HEK293T (cell line): ENCODE data around the gene PEX7.
A peak's percentile ranks its signal among the peaks of the same experiment; 100 is the strongest.

Experiments
- CTCF ChIA-PET: fragments of 350-600 bp; formaldehyde crosslinking; extraction: SDS; loops from one replicate; lab custom pipeline; 2021; ENCODE audit warnings: antibody characterized with exemption, inconsistent platforms; lab: Yijun Ruan, JAX
- POLR2A ChIA-PET: fragments of 350-600 bp; formaldehyde crosslinking; extraction: SDS; loops from one replicate; lab custom pipeline; 2020; ENCODE audit warnings: antibody characterized with exemption, inconsistent platforms; lab: Yijun Ruan, JAX
- DNase-seq: peaks from one replicate; pipeline ENCODE4 v3.0.0; 2012; ENCODE audit warnings: mixed read lengths; ENCODE audit errors: extremely low spot score
- ARNT ChIP-seq: fragments of 450-650 bp; IDR thresholded peaks from 2 replicates; pipeline ENCODE4 v1.6.1; 2017; ENCODE audit warnings: mild to moderate bottlenecking
- BHLHE40 ChIP-seq: fragments of 450-650 bp; IDR thresholded peaks from 2 replicates; pipeline ENCODE4 v1.6.1; 2016; ENCODE audit warnings: mild to moderate bottlenecking, moderate library complexity, borderline replicate concordance
- CTBP1 ChIP-seq: fragments of 450-650 bp; IDR thresholded peaks from 2 replicates; pipeline ENCODE4 v1.6.1; 2016; ENCODE audit warnings: borderline replicate concordance
- ELF4 ChIP-seq: fragments of 450-650 bp; IDR thresholded peaks from 2 replicates; pipeline ENCODE4 v1.6.1; 2017; ENCODE audit warnings: antibody characterized with exemption
- FOXA1 ChIP-seq: fragments of 450-650 bp; IDR thresholded peaks from 2 replicates; pipeline ENCODE4 v1.6.1; 2016; ENCODE audit warnings: mild to moderate bottlenecking
- FOXK2 ChIP-seq: fragments of 450-650 bp; IDR thresholded peaks from 2 replicates; pipeline ENCODE4 v1.6.1; 2016; ENCODE audit warnings: mild to moderate bottlenecking
- FOXM1 ChIP-seq: fragments of 450-650 bp; IDR thresholded peaks from 2 replicates; pipeline ENCODE4 v1.6.1; 2017; ENCODE audit warnings: mild to moderate bottlenecking, borderline replicate concordance
- HDGF ChIP-seq: fragments of 450-650 bp; IDR thresholded peaks from 2 replicates; pipeline ENCODE4 v1.6.1; 2017; ENCODE audit warnings: antibody characterized with exemption, borderline replicate concordance
- L3MBTL2 ChIP-seq: fragments of 450-650 bp; conservative IDR thresholded peaks from 2 replicates; pipeline ENCODE4 v1.6.1; 2016; ENCODE audit warnings: mild to moderate bottlenecking
- LEF1 ChIP-seq: fragments of 450-650 bp; IDR thresholded peaks from 2 replicates; pipeline ENCODE4 v1.6.1; 2017; ENCODE audit warnings: mild to moderate bottlenecking, borderline replicate concordance
- NFRKB ChIP-seq: fragments of 450-650 bp; IDR thresholded peaks from 2 replicates; pipeline ENCODE4 v1.6.1; 2016; ENCODE audit warnings: mild to moderate bottlenecking, moderate library complexity
- SP1 ChIP-seq: fragments of 450-650 bp; IDR thresholded peaks from 2 replicates; pipeline ENCODE4 v1.6.1; 2017
- SUZ12 ChIP-seq: fragments of 450-650 bp; IDR thresholded peaks from 2 replicates; pipeline ENCODE4 v1.6.1; 2016; ENCODE audit warnings: mild to moderate bottlenecking
- TARDBP ChIP-seq: fragments of 450-650 bp; IDR thresholded peaks from 2 replicates; pipeline ENCODE4 v1.6.1; 2016
- ZNF384 ChIP-seq: fragments of 450-650 bp; IDR thresholded peaks from 2 replicates; pipeline ENCODE4 v1.6.1; 2016
- TF ChIP-seq, protein P1 (sequence below): fragments of 450-650 bp; IDR thresholded peaks from 2 replicates; pipeline ENCODE4 v1.6.1; 2016

PEX7 gene

DNA sequence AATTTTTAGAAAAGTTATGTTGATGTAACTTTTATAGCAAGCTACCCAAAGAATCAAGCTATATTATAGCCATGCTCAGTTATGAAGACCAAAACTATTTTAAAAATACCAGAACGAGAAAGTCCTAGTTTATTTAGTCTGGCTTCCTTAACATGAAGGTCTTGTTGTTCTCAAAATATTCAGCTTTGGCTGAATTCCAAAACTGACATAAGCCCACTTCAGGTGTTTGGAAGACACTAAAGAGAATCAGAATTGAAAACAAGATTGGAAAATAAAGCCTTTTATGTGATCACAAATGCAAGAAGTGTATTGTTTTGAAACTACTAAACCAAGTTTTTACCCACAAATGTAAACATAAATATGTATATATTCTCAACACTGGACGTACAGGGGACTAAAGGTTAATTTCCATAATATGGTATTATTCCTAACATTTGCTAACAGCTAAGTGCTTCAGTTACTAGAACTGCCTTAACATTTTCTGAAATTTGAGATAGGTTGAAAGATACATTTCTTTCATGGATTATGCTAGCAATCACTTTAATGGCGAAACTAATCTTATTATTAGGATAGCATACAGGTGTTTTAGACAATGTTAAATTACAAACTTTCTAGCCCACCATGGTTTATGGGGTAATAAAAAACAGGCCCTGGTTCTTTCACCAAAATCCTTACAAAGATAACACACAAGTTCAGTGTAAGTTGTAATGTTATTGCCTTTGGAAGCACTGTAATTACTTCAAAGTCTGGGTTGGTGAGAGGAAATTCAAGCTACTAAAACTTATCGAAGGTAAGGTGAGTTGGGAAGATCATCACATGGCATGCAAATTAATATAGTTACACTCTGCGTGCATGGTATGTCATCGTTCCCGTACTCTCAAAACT lies 31.7 kb upstream of the PEX7 start:
- CTCF ChIA-PET, result interaction anchor here (0.5 to 4.9 kb wide), 3 partner anchors 14 to 439 kb away, joined by 3 to 102 read pairs (median 3); no protein-coding TSS in a partner anchor
- POLR2A ChIA-PET, result interaction anchor here (1.1 to 3.7 kb wide), 2 partner anchors 145 to 501 kb away, joined by 4 to 41 read pairs; partner anchors contain the start of gene BCLAF1
- DNase-seq, result no peak
- TF ChIP-seq ZNF384 (no peak), FOXA1 (no peak), SUZ12 (no peak), LEF1 (no peak), BHLHE40 (no peak), TARDBP (no peak), NFRKB (no peak), FOXM1 (no peak), L3MBTL2 (no peak), ELF4 (no peak), ARNT (no peak), FOXK2 (no peak), HDGF (no peak), SP1 (no peak), CTBP1 (no peak)
- TF ChIP-seq, protein P1, sequence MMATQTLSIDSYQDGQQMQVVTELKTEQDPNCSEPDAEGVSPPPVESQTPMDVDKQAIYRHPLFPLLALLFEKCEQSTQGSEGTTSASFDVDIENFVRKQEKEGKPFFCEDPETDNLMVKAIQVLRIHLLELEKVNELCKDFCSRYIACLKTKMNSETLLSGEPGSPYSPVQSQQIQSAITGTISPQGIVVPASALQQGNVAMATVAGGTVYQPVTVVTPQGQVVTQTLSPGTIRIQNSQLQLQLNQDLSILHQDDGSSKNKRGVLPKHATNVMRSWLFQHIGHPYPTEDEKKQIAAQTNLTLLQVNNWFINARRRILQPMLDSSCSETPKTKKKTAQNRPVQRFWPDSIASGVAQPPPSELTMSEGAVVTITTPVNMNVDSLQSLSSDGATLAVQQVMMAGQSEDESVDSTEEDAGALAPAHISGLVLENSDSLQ, result no peak

DNA sequence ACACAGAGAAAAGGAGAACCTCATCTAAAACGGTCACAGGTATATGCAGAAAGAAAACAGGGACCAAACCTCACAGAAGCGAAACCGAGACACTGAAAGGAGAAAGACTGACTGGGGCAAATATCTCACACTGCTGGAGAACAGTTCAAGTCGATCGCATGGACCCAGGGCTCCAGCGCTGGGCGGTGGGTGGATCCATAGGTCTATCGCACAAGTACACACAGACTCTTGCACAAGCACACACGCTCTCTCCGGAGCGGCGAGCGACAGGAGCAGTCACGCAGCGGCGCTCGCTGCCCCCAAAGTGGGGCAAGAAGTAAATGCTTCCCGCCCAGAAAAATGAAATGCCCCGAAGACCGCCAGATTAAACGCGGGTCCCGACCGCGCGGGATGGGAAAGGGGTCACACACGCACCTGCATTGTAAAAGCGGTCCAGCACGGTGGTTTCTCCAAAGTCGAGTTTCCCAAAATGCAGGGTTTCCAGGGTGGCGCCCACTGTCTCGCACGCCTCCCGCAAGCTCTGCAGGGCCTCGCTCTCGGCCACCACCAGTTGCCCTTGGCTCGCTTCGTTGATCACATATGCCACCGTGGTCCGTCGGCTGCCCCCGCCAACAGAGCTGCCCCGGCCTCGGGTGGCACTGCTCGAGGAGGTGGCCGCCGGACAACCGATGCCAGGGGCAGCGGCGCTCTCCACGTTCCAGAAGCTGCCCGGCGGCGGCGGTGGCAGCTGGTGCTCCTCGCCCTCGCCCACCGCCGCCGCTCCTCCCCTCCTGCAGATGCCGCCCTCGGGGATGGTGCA lies 30.9 kb upstream of the PEX7 start:
- peak; percentile 56 for DNase-seq
- TF ChIP-seq ZNF384 (no peak), L3MBTL2 (peak; percentile 76)
- ChIA-PET POLR2A (interaction anchor here (0.9 to 3.7 kb wide), 11 partner anchors 10 to 185 kb away, joined by 3 to 41 read pairs (median 3); no protein-coding TSS in a partner anchor), CTCF (interaction anchor here (0.5 to 4.9 kb wide), 40 partner anchors 7 to 837 kb away, joined by 3 to 102 read pairs (median 4); partner anchors contain the start of gene BCLAF1)

DNA sequence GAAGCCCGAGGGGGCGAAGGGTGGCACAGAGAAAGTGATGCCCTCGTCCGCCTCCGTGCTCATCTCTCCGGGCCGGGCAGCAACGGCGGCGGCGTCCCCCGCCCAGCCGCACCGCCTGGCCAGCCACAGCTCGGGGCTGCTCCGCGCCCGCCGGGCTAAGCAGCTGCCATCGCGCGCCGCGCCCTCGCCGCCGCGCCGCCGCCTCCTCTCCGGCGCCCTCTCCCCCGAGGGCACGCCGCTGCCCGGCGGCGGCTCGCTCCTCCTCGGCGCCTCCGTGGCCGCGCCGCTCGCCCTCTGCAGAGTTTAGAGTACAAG lies 30.3 kb upstream of the PEX7 start:
- ChIA-PET POLR2A (interaction anchor here (0.8 to 3.7 kb wide), 13 partner anchors 9 to 243 kb away, joined by 3 to 41 read pairs (median 3); no protein-coding TSS in a partner anchor), CTCF (interaction anchor here (0.5 to 4.9 kb wide), 47 partner anchors 8 to 836 kb away, joined by 3 to 102 read pairs (median 4); partner anchors contain the start of gene BCLAF1)
- no peak for DNase-seq
- TF ChIP-seq ELF4 (no peak), SUZ12 (no peak)

DNA sequence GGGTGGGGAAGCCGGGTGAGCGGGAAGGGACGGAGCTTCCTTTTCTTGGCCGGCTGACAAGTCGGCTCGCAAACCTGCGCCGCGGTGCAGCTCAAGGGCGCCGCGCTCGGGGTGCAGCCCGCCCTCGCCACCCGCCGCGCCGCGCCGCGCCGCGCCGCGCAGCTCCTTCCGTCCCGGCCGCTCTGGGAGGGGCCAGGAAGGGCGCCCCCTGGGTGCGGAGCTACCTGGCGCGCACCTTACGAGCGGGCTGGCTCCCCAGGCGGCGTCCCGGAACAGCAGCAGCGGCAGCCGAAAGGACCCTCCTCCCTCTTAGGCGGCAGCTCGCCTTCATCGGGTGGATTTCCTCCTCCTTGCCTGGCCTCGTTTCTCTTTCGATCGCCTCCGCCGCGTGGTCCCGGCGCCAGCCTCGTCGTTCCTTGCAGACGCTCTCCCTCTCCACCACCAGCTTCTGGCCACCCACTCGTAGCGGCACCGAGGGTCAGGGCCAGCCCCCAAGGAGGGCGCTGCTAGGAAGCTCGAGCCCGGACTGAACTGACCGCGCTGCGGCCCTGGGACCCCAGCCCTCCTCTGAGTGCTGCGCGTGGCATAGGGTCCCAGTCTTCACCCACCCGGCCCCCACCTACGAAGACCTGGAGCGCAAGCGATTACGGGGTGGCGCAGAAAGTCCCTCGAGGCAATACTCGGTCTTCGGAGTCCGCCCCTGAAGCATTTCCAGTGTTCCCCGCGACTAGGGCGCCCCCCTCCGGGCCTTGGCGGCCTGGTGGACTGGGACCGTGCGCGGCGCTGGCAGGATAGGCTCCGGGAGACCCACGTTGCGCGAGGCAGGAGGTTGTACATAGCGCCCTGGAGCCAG lies 29.8 kb upstream of the PEX7 start, which contains the start of gene MAP3K5:
TSS of gene MAP3K5 (minus strand) at position 68 of the 853 bp plus-strand sequence. CDS start 320 bp downstream, outside the sequence.
- ChIA-PET POLR2A (interaction anchor here (0.8 to 3.7 kb wide), 13 partner anchors 9 to 244 kb away, joined by 3 to 41 read pairs (median 3); no protein-coding TSS in a partner anchor), CTCF (interaction anchor here (0.5 to 4.9 kb wide), 48 partner anchors 9 to 835 kb away, joined by 3 to 102 read pairs (median 4); partner anchors contain the start of gene BCLAF1)
- DNase-seq, result peak; percentile 80
- TF ChIP-seq CTBP1 (0 out of 2 replicates have a peak, but pooled peaks have one; percentile 37), L3MBTL2 (peak; percentile 94)
- TF ChIP-seq, protein P1, result no peak

DNA sequence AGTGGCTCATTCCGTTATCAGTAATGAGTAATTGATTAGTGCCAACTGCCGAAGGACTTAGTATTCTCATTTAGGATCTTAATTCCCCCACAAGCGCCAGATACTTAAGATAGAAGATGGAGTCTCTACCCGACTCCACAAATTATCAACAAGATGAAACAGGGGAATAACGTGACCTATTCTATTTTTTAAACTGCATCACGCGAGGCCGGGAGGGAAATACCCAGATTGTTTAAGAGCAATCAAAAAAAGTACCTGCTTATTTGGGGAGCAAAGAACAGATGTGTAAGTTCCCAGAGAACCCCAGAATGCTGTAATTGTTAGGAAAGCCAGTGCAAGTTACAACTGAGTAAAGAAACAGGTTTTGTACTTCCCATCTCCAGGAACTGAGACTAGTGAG lies 29.0 kb upstream of the PEX7 start:
- TF ChIP-seq CTBP1 (no peak), HDGF (no peak), ELF4 (no peak), NFRKB (no peak), FOXM1 (no peak), SP1 (no peak), FOXA1 (no peak), LEF1 (no peak), BHLHE40 (no peak), ZNF384 (no peak), L3MBTL2 (no peak), TARDBP (no peak), ARNT (no peak)
- ChIA-PET CTCF (interaction anchor here (1.0 to 4.9 kb wide), 11 partner anchors 11 to 242 kb away, joined by 4 to 102 read pairs (median 6); no protein-coding TSS in a partner anchor), POLR2A (interaction anchor here (1.3 to 3.7 kb wide), 2 partner anchors 142 to 148 kb away, joined by 3 to 41 read pairs; no protein-coding TSS in a partner anchor)
- DNase-seq, result no peak

DNA sequence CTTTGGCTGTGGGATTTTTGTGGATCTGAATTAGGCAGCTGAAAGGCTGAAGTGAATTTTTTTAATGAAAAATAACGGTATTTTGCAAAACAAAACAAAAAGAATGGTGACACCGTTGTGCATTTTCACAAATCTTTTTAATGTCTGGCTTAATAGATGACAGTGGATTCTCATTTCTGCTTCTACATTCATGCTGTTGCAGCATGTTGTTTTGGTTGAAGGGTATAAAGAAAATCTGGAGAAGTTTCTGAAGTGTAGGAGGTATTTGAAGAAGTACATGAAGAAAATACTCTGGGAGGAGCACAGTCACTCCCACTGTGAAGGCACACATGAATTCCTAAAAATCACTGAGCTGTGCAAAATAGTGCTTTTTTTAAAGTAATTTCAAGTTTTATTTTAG lies 27.0 kb upstream of the PEX7 start:
- DNase-seq, result no peak
- ChIA-PET CTCF (interaction anchor here (0.6 to 2.1 kb wide), 2 partner anchors 108 to 151 kb away, joined by 3 to 21 read pairs; no protein-coding TSS in a partner anchor), POLR2A (interaction anchor here (0.8 kb wide), 1 partner anchor 148 kb away, joined by 3 read pairs; no protein-coding TSS in a partner anchor)
- TF ChIP-seq NFRKB (no peak), CTBP1 (no peak), FOXA1 (no peak), SUZ12 (no peak), FOXK2 (no peak), L3MBTL2 (no peak), TARDBP (no peak), ELF4 (no peak)
- TF ChIP-seq, protein P1, result no peak
